ENCODE data around the gene USP49. TPM values are rescaled to one million over a fixed set of nuclear protein-coding genes. Genes with fewer than 3 reads are reported as not detected.
"Not testable (repeated sequence)": the region's sequence is repeated elsewhere in the genome, so short reads cannot be mapped to it uniquely, and the experiment has no call there.

Gene USP49
- 10.6 TPM for total RNA-seq

- FAIRE-seq (no peak), DNase-seq (ENCODE audit: low spot score in 2 of 2) (peak; percentile 90 to 91)
These were observed at the start of gene USP49 for GRCh38 chr6:41895300-41896233. Gene USP49, minus strand, starts transcription at chr6:41895375. Its CDS starts 88,392 bp downstream, at chr6:41806983.

- DNase-seq (ENCODE audit: low spot score in 2 of 2) (no peak), FAIRE-seq (no peak)
These were observed 48.3 kb upstream of the USP49 start for GRCh38 chr6:41943456-41943855.

GRCh38 chr6:41942882-41943281 lies 47.7 kb upstream of the USP49 start:
- DNase-seq (ENCODE audit: low spot score in 2 of 2); FAIRE-seq: not testable (repeated sequence)

- no peak for FAIRE-seq
- no peak for DNase-seq (ENCODE audit: low spot score in 2 of 2)
These were observed 47.1 kb upstream of the USP49 start for GRCh38 chr6:41942067-41942851.

GRCh38 chr6:41941280-41942066 lies 46.3 kb upstream of the USP49 start, which contains the start of gene CCND3:
Gene CCND3, minus strand, starts transcription at chr6:41941808. Its CDS starts 159 bp downstream, at chr6:41941649.
- DNase-seq (ENCODE audit: low spot score in 2 of 2) = peak; percentile 87 to 89
- FAIRE-seq = no peak

GRCh38 chr6:41940759-41941279 lies 45.6 kb upstream of the USP49 start:
- no peak for FAIRE-seq

GRCh38 chr6:41939848-41940758 lies 44.9 kb upstream of the USP49 start:
- no peak for FAIRE-seq
- DNase-seq (ENCODE audit: low spot score in 2 of 2) = no peak

More at GRCh38 chr6:41940759-41941279, 45.6 kb upstream of the USP49 start:
- DNase-seq (ENCODE audit: low spot score in 2 of 2) = peak in 1 of 2 donors; percentile 44

- DNase-seq (ENCODE audit: low spot score in 2 of 2) = no peak
- FAIRE-seq = no peak
These were observed 44.1 kb upstream of the USP49 start for GRCh38 chr6:41939176-41939847.

- no peak for DNase-seq (ENCODE audit: low spot score in 2 of 2)
- FAIRE-seq = no peak
These were observed 43.5 kb upstream of the USP49 start for GRCh38 chr6:41938590-41939175.

GRCh38 chr6:41937861-41938574 lies 42.8 kb upstream of the USP49 start:
- FAIRE-seq (no peak), DNase-seq (ENCODE audit: low spot score in 2 of 2) (no peak)

- DNase-seq (ENCODE audit: low spot score in 2 of 2) (no peak), FAIRE-seq (no peak)
These were observed 42.3 kb upstream of the USP49 start for GRCh38 chr6:41937472-41937860.

GRCh38 chr6:41936073-41936837 lies 41.1 kb upstream of the USP49 start:
- no peak for FAIRE-seq
- DNase-seq (ENCODE audit: low spot score in 2 of 2) = peak; percentile 71 to 86

- DNase-seq (ENCODE audit: low spot score in 2 of 2) (no peak), FAIRE-seq (no peak)
These were observed 40.5 kb upstream of the USP49 start for GRCh38 chr6:41935685-41936072.

GRCh38 chr6:41935193-41935574 lies 40.0 kb upstream of the USP49 start:
- DNase-seq (ENCODE audit: low spot score in 2 of 2) (no peak), FAIRE-seq (no peak)

- no peak for DNase-seq (ENCODE audit: low spot score in 2 of 2)
- no peak for FAIRE-seq
These were observed 39.4 kb upstream of the USP49 start for GRCh38 chr6:41934278-41935192.

- DNase-seq (ENCODE audit: low spot score in 2 of 2) (no peak), FAIRE-seq (no peak)
These were observed 37.2 kb upstream of the USP49 start for GRCh38 chr6:41932378-41932777.
